Liver (tissue), 3 donors: ENCODE data around the gene MDN1.

Experiments
- CTCF ChIP-seq: fragments of 150-350 bp; IDR thresholded peaks from 2 replicates; pipeline ENCODE4 v1.5.1; 2017; ENCODE audit warnings: improper control_type of control experiment, low read depth, low read length; ENCODE audit not compliant: missing input control
- EGR1 ChIP-seq, 2 donors: IDR thresholded peaks; 2 replicates each; pipeline ENCODE4 v1.6.1; 2016 to 2018; ENCODE audit warnings: antibody characterized with exemption in 2 of 2, low read depth in 2 of 2
- GABPA ChIP-seq, 2 donors: IDR thresholded peaks in 1 of 2; conservative IDR thresholded peaks in 1 of 2; 2 replicates each; pipeline ENCODE4 v1.6.1; 2016; ENCODE audit warnings: antibody characterized with exemption in 2 of 2, mild to moderate bottlenecking in 1 of 2, moderate library complexity in 1 of 2
- JUND ChIP-seq, 2 donors: IDR thresholded peaks; 2 replicates each; pipeline ENCODE4 v1.6.1; 2016; ENCODE audit warnings: antibody characterized with exemption in 2 of 2
- MAX ChIP-seq: IDR thresholded peaks from 2 replicates; pipeline ENCODE4 v1.6.1; 2016; ENCODE audit warnings: antibody characterized with exemption
- REST ChIP-seq: IDR thresholded peaks from 2 replicates; pipeline ENCODE4 v1.6.1; 2016; ENCODE audit warnings: antibody characterized with exemption, mild to moderate bottlenecking
- RXRA ChIP-seq, 2 donors: IDR thresholded peaks; 2 replicates each; pipeline ENCODE4 v1.6.1; 2017 to 2018; ENCODE audit warnings: antibody characterized with exemption in 2 of 2, mild to moderate bottlenecking in 1 of 2
- SP1 ChIP-seq: IDR thresholded peaks from 2 replicates; pipeline ENCODE4 v1.6.1; 2018; ENCODE audit warnings: antibody characterized with exemption, mild to moderate bottlenecking
- TAF1 ChIP-seq: conservative IDR thresholded peaks from 2 replicates; pipeline ENCODE4 v1.6.1; 2016; ENCODE audit warnings: antibody characterized with exemption, mild to moderate bottlenecking
- YY1 ChIP-seq: IDR thresholded peaks from 2 replicates; pipeline ENCODE4 v1.6.1; 2016; ENCODE audit warnings: antibody characterized with exemption, mild to moderate bottlenecking
- donor health status: healthy.
- donor health status: healthy.

DNA sequence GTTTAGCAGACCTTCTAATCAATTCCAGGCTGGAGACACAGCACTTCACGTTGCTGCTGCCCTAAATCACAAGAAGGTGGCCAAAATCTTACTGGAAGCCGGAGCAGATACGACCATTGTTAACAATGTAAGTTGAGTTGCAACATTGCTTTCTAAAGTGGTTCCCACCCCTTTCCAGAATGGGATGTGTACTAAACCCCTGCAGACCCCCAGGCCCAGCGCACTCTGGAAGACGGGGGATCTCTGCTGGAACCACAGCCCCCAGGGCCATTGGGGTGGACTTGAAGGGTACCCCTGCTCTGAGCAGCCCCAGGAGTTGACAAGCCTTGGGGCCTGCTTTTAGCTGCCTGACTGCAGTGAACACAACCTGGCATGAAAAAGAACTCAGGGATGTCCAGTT, 203.1 kb downstream of the MDN1 start:
- TF ChIP-seq CTCF: no peak
- no peak for TF ChIP-seq SP1
- TF ChIP-seq REST: no peak
- no peak for TF ChIP-seq RXRA (IDR thresholded peaks at IDR 0.05)
- TF ChIP-seq GABPA (IDR thresholded peaks at IDR 0.05 in 1 of 2, conservative IDR thresholded peaks at IDR 0.05 in 1 of 2): no peak
- no peak for TF ChIP-seq EGR1 (IDR thresholded peaks at IDR 0.05; ENCODE audit: low read depth in 2 of 2)
- TF ChIP-seq YY1: no peak
- no peak for TF ChIP-seq JUND (IDR thresholded peaks at IDR 0.05)
- no peak for TF ChIP-seq TAF1
- TF ChIP-seq MAX: no peak
